ENCODE results near the gene TTYH1.
"Not testable (repeated sequence)": the region's sequence is repeated elsewhere in the genome, so short reads cannot be mapped to it uniquely, and the experiment has no call there.

Gene TTYH1

GRCh38 chr19:54415208-54415900 is at the start of gene TTYH1:
Gene TTYH1, plus strand, starts transcription at chr19:54415464. Its CDS starts 89 bp downstream, at chr19:54415553.
- peak; percentile 42 for DNase-seq

- not testable (repeated sequence) for DNase-seq
These were observed 49.5 kb upstream of the TTYH1 start for GRCh38 chr19:54365798-54366197.

- DNase-seq = no peak
These were observed 48.5 kb upstream of the TTYH1 start for GRCh38 chr19:54366811-54367210.

- DNase-seq = no peak
These were observed 46.1 kb upstream of the TTYH1 start for GRCh38 chr19:54369082-54369687.

GRCh38 chr19:54369688-54370433 is 45.4 kb upstream of the TTYH1 start:
- DNase-seq = not testable (repeated sequence)

GRCh38 chr19:54370434-54370796 is 44.8 kb upstream of the TTYH1 start:
- DNase-seq = peak; percentile 68

- DNase-seq = not testable (repeated sequence)
These were observed 43.8 kb upstream of the TTYH1 start for GRCh38 chr19:54371453-54371852.

GRCh38 chr19:54373781-54374631 is 41.3 kb upstream of the TTYH1 start:
- no peak for DNase-seq

- peak; percentile 43 for DNase-seq
These were observed 39.9 kb upstream of the TTYH1 start for GRCh38 chr19:54375181-54375938.

- DNase-seq = no peak
These were observed 38.5 kb upstream of the TTYH1 start for GRCh38 chr19:54376610-54377285.

GRCh38 chr19:54379187-54379678 is 36.0 kb upstream of the TTYH1 start:
- no peak for DNase-seq

- DNase-seq = no peak
These were observed 34.4 kb upstream of the TTYH1 start for GRCh38 chr19:54380897-54381296.

- DNase-seq = not testable (repeated sequence)
These were observed 33.2 kb upstream of the TTYH1 start for GRCh38 chr19:54382041-54382440.

- DNase-seq = no peak
These were observed 31.9 kb upstream of the TTYH1 start for GRCh38 chr19:54383330-54383729.

GRCh38 chr19:54387991-54388801 is 27.1 kb upstream of the TTYH1 start:
- DNase-seq = peak; percentile 65

- no peak for DNase-seq
These were observed 26.5 kb upstream of the TTYH1 start for GRCh38 chr19:54388802-54389139.

GRCh38 chr19:54389553-54389952 is 25.7 kb upstream of the TTYH1 start:
- DNase-seq = no peak

GRCh38 chr19:54390942-54391577 is 24.2 kb upstream of the TTYH1 start:
- DNase-seq = peak; percentile 84

GRCh38 chr19:54391589-54392061 is 23.6 kb upstream of the TTYH1 start:
- DNase-seq = no peak

GRCh38 chr19:54392105-54392504 is 23.2 kb upstream of the TTYH1 start:
- DNase-seq = no peak
